ENCODE results near the gene SGCA. TPM values are rescaled to one million over a fixed set of nuclear protein-coding genes. Genes with fewer than 3 reads are reported as not detected.

The SGCA gene
- total RNA-seq, 4 donors from 2014 or later = 1.8 to 7.8 (median 4.9) TPM

GRCh38 chr17:50207792-50208567 is 42.2 kb downstream of the SGCA start:
- peak in 1 of 2 donors; percentile 4 for DNase-seq (ENCODE audit: low spot score in 2 of 2)
- 85 to 86% methylated on average over 8 of the region's 8 CpGs for WGBS, 2 donors
- Histone ChIP-seq H3K27me3 (no peaks in the 10 kb centered on the region), H3K27ac (peak overlapping the region in 3 of 4 donors; percentile 35 to 87 (median 84)), H3K36me3 (no peaks in the 10 kb centered on the region), H3K9me3 (no peaks in the 10 kb centered on the region), H3K4me3 (no peak overlapping the region), H3K4me1 (peaks cover 0 to 94% (median 41%) of the 10 kb centered on the region in 4 donors)
- TF ChIP-seq CTCF (IDR thresholded peaks at IDR 0.05) = no peak
- no peak for TF ChIP-seq EP300 (IDR thresholded peaks at IDR 0.05)
- TF ChIP-seq POLR2A (IDR thresholded peaks at IDR 0.05) = no peak

- H3K4me3 ChIP-seq = no peak overlapping the region
- 76 to 79% methylated on average over 3 of the region's 3 CpGs for WGBS, 2 donors
- TF ChIP-seq CTCF (IDR thresholded peaks at IDR 0.05) = no peak
- no peak for TF ChIP-seq EP300 (IDR thresholded peaks at IDR 0.05)
- no peak for TF ChIP-seq POLR2A (IDR thresholded peaks at IDR 0.05)
- H3K27ac ChIP-seq = peak overlapping the region; percentile 21 to 87 (median 68)
- no peaks in the 10 kb centered on the region for H3K36me3 ChIP-seq
- no peaks in the 10 kb centered on the region for H3K9me3 ChIP-seq
- peak in 1 of 2 donors; percentile 10 for DNase-seq (ENCODE audit: low spot score in 2 of 2)
- H3K27me3 ChIP-seq = no peaks in the 10 kb centered on the region
- peaks cover 0 to 88% (median 38%) of the 10 kb centered on the region in 4 donors for H3K4me1 ChIP-seq
These were observed 42.8 kb downstream of the SGCA start for GRCh38 chr17:50208611-50209061.

- H3K9me3 ChIP-seq = no peaks in the 10 kb centered on the region
- H3K4me1 ChIP-seq = peaks cover 0 to 83% (median 38%) of the 10 kb centered on the region in 4 donors
- WGBS, 2 donors = 77 to 82% methylated on average over 6 of the region's 6 CpGs
- no peak overlapping the region for H3K4me3 ChIP-seq
- H3K27me3 ChIP-seq = no peaks in the 10 kb centered on the region
- no peaks in the 10 kb centered on the region for H3K36me3 ChIP-seq
- DNase-seq (ENCODE audit: low spot score in 2 of 2) = no peak
- peak overlapping the region; percentile 21 to 87 (median 68) for H3K27ac ChIP-seq
- TF ChIP-seq EP300 (IDR thresholded peaks at IDR 0.05) = no peak
- no peak for TF ChIP-seq POLR2A (IDR thresholded peaks at IDR 0.05)
- no peak for TF ChIP-seq CTCF (IDR thresholded peaks at IDR 0.05)
These were observed 43.3 kb downstream of the SGCA start for GRCh38 chr17:50209133-50209471.

- TF ChIP-seq EP300 (IDR thresholded peaks at IDR 0.05) (peak in 1 of 2 donors; percentile 73), POLR2A (IDR thresholded peaks at IDR 0.05) (peak in 1 of 2 donors; percentile 19), CTCF (IDR thresholded peaks at IDR 0.05) (peak in 1 of 5 experiments; percentile 25)
- no peak overlapping the region for H3K4me3 ChIP-seq
- 33 to 39% methylated on average over 14 to 16 of the region's 16 CpGs for WGBS, 2 donors
These were observed 43.9 kb downstream of the SGCA start for GRCh38 chr17:50209472-50210239.

More at GRCh38 chr17:50209472-50210239, 43.9 kb downstream of the SGCA start:
- no peaks in the 10 kb centered on the region for H3K36me3 ChIP-seq
- peaks cover 0 to 81% (median 38%) of the 10 kb centered on the region in 4 donors for H3K4me1 ChIP-seq
- peak; percentile 83 to 88 for DNase-seq (ENCODE audit: low spot score in 2 of 2)
- H3K9me3 ChIP-seq = no peaks in the 10 kb centered on the region
- H3K27me3 ChIP-seq = no peaks in the 10 kb centered on the region
- H3K27ac ChIP-seq = peak overlapping the region; percentile 21 to 87 (median 82)

Data from tibial nerve (tissue), 4 donors.